ENCODE results near the gene SPTBN4. TPM values are rescaled to one million over a fixed set of nuclear protein-coding genes. Genes with fewer than 3 reads are reported as not detected.

The SPTBN4 gene
- total RNA-seq, 4 donors from 2014 or later: 0.30 to 1.2 (median 0.71) TPM

DNA sequence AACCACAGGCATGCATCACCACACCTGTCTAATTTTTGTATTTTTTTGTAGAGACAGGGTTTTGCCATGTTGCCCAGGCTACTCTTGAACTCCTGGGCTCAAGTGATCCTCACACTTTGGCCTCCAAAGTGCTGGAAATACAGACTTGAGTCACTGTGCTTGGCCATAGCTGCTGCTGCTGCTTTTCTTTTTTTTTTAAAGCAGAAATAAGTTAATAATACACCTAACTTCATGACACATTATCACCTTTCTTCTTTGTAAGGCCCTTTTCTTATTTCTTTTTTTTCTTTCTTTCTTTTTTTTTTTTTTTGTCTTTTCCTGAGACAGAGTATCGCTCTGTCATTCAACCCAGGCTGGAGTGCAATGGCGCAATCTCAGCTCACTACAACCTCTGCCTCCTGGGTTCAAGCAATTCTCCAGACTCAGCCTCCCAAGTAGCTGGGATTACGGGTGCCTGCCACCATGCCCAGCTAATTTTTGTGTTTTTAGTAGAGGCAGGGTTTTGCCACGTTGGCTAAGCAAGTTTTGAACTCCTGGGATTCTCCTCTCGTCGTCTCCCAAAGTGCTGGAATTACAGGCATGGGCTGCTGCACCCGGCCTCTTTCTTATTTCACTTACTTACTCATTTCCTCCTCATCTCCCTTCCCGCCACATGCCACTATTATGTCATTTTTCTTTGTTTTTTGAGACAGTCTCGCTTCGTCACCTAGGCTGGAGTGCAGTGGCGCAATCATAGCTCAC, 118.6 kb downstream of the SPTBN4 start:
- 87% methylated on average over 11 of the region's 11 CpGs for WGBS
- peaks cover 56% of the 10 kb centered on the region for H3K36me3 ChIP-seq
- DNase-seq (ENCODE audit: low spot score in 2 of 2): no peak

DNA sequence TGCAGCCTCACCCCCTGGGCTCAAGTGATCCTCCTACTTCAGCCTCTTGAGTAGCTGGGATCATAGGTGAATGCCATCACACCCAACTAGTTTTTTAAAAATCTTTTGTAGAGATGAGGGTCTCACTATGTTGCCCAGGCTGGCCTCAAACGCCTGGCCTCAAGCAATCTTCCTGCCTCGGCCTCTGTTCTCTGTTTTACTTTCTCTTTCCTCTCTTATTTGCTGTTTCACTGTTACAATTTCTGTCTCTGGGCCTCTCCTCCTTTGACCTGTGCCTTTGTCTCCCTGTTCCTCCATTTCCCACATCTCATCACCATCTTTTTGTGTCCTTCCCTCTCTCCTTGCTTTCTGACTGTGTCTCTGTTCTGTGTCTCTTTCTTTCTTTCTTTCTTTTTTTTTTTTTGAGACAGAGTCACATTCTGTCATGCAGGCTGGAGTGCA, 119.2 kb downstream of the SPTBN4 start:
- Histone ChIP-seq H3K9me3 (no peaks in the 10 kb centered on the region), H3K27me3 (no peaks in the 10 kb centered on the region), H3K36me3 (peaks cover 51% of the 10 kb centered on the region), H3K4me1 (no peaks in the 10 kb centered on the region), H3K4me3 (no peak overlapping the region), H3K27ac (no peak overlapping the region)
- TF ChIP-seq POLR2AphosphoS5 (IDR thresholded peaks at IDR 0.05): no peak
- TF ChIP-seq, protein P1, sequence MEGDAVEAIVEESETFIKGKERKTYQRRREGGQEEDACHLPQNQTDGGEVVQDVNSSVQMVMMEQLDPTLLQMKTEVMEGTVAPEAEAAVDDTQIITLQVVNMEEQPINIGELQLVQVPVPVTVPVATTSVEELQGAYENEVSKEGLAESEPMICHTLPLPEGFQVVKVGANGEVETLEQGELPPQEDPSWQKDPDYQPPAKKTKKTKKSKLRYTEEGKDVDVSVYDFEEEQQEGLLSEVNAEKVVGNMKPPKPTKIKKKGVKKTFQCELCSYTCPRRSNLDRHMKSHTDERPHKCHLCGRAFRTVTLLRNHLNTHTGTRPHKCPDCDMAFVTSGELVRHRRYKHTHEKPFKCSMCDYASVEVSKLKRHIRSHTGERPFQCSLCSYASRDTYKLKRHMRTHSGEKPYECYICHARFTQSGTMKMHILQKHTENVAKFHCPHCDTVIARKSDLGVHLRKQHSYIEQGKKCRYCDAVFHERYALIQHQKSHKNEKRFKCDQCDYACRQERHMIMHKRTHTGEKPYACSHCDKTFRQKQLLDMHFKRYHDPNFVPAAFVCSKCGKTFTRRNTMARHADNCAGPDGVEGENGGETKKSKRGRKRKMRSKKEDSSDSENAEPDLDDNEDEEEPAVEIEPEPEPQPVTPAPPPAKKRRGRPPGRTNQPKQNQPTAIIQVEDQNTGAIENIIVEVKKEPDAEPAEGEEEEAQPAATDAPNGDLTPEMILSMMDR (IDR thresholded peaks at IDR 0.05): no peak
- no peak for TF ChIP-seq POLR2A (IDR thresholded peaks at IDR 0.05)
- no peak for TF ChIP-seq EP300 (IDR thresholded peaks at IDR 0.05)
- 94% methylated on average over 2 of the region's 2 CpGs for whole genome bisulfite sequencing
- no peak for DNase-seq (ENCODE audit: low spot score in 2 of 2)

More for the DNA sequence above, 118.6 kb downstream of the SPTBN4 start:
- H3K27ac ChIP-seq: no peak overlapping the region
- TF ChIP-seq POLR2A (IDR thresholded peaks at IDR 0.05) (no peak), EP300 (IDR thresholded peaks at IDR 0.05) (no peak), POLR2AphosphoS5 (IDR thresholded peaks at IDR 0.05) (no peak)
- TF ChIP-seq, protein P1 (IDR thresholded peaks at IDR 0.05): no peak
- H3K27me3 ChIP-seq: no peaks in the 10 kb centered on the region
- H3K4me1 ChIP-seq: no peaks in the 10 kb centered on the region
- no peaks in the 10 kb centered on the region for H3K9me3 ChIP-seq
- H3K4me3 ChIP-seq: no peak overlapping the region

DNA sequence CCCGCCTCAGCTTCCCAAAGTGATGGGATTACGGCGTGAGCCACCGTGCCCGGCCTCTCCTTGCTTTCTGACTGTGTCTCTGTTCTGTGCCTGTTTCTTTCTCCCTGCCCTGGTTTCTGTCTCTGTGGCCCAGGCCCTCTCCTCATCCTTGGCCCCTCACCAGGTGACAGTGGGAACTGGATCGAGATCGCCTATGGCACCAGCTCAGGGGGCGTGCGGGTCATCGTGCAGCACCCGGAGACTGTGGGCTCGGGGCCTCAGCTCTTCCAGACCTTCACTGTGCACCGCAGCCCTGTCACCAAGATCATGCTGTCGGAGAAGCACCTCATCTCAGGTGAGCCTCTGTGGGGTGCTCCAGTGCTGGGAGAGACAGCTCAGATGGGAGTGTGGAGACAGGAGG, 119.8 kb downstream of the SPTBN4 start:
- DNase-seq (ENCODE audit: low spot score in 2 of 2): no peak
- peaks cover 45% of the 10 kb centered on the region for H3K36me3 ChIP-seq
- H3K27ac ChIP-seq: no peak overlapping the region
- H3K4me1 ChIP-seq: no peaks in the 10 kb centered on the region
- 97% methylated on average over 12 of the region's 14 CpGs for WGBS
- H3K27me3 ChIP-seq: no peaks in the 10 kb centered on the region
- H3K4me3 ChIP-seq: no peak overlapping the region
- H3K9me3 ChIP-seq: no peaks in the 10 kb centered on the region
- no peak for TF ChIP-seq POLR2AphosphoS5 (IDR thresholded peaks at IDR 0.05)
- TF ChIP-seq POLR2A (IDR thresholded peaks at IDR 0.05): no peak
- no peak for TF ChIP-seq EP300 (IDR thresholded peaks at IDR 0.05)
- TF ChIP-seq, protein P1 (IDR thresholded peaks at IDR 0.05): no peak

DNA sequence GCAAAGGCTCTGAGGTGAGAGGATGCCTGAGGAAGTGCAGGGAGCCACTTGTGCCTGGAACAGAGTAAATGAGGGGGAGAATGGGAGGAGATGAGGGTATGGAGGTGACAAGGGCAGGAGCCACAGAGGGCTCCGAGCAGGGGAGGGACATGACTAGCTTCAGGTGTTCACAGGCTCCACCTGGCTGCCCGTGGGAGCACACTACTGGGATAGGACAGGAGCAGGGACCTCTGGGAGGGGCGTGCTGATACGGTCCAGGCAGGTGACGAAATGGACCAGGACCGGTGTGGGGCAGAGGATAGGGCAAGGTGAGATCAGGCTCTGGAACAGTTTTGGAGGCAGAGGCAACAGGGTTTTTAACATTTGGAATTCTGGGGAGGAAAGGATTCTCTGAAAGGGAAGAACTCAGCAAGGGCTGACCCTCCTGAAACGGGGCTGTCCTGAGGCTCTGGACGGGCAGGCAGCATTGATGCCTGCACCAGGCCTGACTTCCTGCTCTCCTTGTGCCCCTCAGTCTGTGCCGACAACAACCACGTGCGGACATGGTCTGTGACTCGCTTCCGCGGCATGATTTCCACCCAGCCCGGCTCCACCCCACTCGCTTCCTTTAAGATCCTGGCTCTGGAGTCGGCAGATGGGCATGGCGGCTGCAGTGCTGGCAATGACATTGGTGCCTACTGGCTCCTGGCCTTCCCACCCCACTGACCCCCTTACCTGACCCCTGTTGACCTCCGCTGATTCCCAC, 121.5 kb downstream of the SPTBN4 start:
- H3K27ac ChIP-seq: no peak overlapping the region
- no peak for DNase-seq (ENCODE audit: low spot score in 2 of 2)
- H3K36me3 ChIP-seq: peaks cover 31% of the 10 kb centered on the region
- 85% methylated on average over 16 of the region's 19 CpGs for WGBS
- no peaks in the 10 kb centered on the region for H3K4me1 ChIP-seq
- no peaks in the 10 kb centered on the region for H3K27me3 ChIP-seq
- H3K4me3 ChIP-seq: no peak overlapping the region
- H3K9me3 ChIP-seq: no peaks in the 10 kb centered on the region
- TF ChIP-seq POLR2AphosphoS5 (IDR thresholded peaks at IDR 0.05) (no peak), EP300 (IDR thresholded peaks at IDR 0.05) (no peak), POLR2A (IDR thresholded peaks at IDR 0.05) (no peak)
- TF ChIP-seq, protein P1 (IDR thresholded peaks at IDR 0.05): no peak

DNA sequence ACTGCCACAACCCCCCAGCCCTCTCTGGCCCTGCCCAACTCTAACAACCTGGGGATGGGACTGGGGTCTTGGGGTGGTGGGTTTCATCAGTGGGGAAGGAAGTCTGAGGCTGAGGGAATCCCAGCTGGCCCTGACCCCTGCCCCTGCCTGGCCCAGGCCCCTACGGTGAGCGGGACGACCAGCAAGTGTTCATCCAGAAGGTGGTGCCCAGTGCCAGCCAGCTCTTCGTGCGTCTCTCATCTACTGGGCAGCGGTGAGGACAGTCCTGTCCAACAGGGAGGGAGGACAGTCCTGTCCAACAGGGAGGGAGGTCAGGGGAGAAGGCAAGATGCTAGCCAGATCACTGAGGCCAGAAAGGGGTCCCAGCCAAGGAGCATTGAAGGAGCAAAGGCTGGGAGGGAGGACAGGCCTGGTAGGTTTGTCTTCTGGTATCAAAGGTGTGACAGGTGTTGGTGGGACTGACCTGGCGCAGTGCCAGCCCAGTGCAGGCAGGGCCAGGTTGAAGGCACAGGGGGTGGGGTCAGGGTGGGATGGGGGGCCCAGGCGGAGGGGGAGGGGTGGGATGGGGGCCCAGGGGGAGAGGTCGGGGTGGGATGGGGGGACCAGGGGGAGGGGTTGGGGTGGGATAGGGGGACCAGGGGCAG, 122.2 kb downstream of the SPTBN4 start:
- DNase-seq (ENCODE audit: low spot score in 2 of 2): no peak
- peaks cover 24% of the 10 kb centered on the region for H3K36me3 ChIP-seq
- WGBS: 66% methylated on average over 3 of the region's 9 CpGs

More for the DNA sequence above, 122.2 kb downstream of the SPTBN4 start:
- H3K4me3 ChIP-seq: no peak overlapping the region
- no peak overlapping the region for H3K27ac ChIP-seq
- TF ChIP-seq EP300 (IDR thresholded peaks at IDR 0.05) (no peak), POLR2A (IDR thresholded peaks at IDR 0.05) (no peak), POLR2AphosphoS5 (IDR thresholded peaks at IDR 0.05) (no peak)
- TF ChIP-seq, protein P1 (IDR thresholded peaks at IDR 0.05): no peak
- no peaks in the 10 kb centered on the region for H3K9me3 ChIP-seq
- no peaks in the 10 kb centered on the region for H3K4me1 ChIP-seq
- H3K27me3 ChIP-seq: no peaks in the 10 kb centered on the region
